IPS-NIHi11 (cell line): ENCODE data around the gene APOM.

ENCODE experiments used
- DNase-seq: peaks from one replicate; pipeline ENCODE4 v3.0.0; 2012; ENCODE audit warnings: mixed read lengths, low spot score

APOM gene

DNA sequence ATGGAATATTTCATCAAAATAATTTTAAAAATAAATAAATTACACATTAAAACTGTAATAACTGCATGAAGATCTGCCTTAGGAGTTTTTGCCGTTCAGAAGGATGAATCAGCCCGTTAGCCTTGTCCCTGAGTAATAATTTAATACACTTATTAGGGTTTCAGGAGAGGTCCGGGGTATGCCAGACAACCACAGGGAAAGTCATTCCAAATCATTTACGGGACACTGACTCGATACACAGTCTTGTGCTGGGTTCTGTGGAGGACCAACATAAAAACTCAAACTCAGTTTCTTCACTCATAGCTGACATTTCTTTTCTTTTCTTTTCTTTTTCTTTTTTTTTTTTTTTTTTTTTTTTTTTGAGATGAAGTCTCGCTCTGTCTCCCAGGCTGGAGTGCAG is 50.2 kb downstream of the APOM start:
- DNase-seq = no peak

DNA sequence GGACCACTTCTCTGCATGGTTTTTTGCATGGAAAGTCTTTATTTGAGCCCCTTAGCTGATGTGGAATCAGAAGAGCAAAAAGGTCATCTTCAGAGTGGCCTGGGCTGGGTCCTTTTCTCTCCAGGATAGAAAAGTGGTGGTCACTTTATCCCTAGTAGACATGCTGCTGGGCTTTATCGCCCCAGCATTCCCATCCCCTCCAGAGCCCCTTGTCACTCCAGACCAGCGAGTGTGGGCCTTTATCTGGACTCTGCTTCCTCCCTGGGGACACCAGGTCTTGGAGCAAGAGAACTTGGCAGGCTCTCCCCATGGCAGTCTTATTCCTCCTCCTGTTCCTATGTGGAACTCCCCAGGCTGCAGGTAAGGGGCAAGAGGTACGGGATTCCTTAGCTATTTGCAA is 50.9 kb downstream of the APOM start, which contains the start of gene LY6G6F:
Gene LY6G6F (plus strand): TSS at position 268 of the 400 bp plus-strand sequence. CDS start 41 bp downstream, at position 309.
- no peak for DNase-seq

DNA sequence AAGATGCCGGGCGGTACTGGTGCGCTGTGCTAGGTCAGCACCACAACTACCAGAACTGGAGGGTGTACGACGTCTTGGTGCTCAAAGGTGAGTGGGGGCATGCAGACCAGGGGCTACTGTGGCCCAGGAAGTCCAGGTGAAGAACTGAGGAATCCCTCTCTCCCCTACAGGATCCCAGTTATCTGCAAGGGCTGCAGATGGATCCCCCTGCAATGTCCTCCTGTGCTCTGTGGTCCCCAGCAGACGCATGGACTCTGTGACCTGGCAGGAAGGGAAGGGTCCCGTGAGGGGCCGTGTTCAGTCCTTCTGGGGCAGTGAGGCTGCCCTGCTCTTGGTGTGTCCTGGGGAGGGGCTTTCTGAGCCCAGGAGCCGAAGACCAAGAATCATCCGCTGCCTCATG is 52.0 kb downstream of the APOM start:
- no peak for DNase-seq
